ENCODE results near the gene CDH20. TPM values are rescaled to one million over a fixed set of nuclear protein-coding genes. Genes with fewer than 3 reads are reported as not detected.

The CDH20 gene
- total RNA-seq, 4 donors from 2014 or later, result 1.4 to 17.7 (median 5.1) TPM; not detected in 1

- TF ChIP-seq CTCF (IDR thresholded peaks at IDR 0.05; ENCODE audit: low read depth), result no peak
These were observed 239.6 kb downstream of the CDH20 start for GRCh38 chr18:61572871-61573270.

- no peak for TF ChIP-seq CTCF (IDR thresholded peaks at IDR 0.05; ENCODE audit: low read depth)
These were observed 241.4 kb downstream of the CDH20 start for GRCh38 chr18:61574665-61575064.

- no peak for TF ChIP-seq CTCF (IDR thresholded peaks at IDR 0.05; ENCODE audit: low read depth)
These were observed 242.2 kb downstream of the CDH20 start for GRCh38 chr18:61575419-61575818.

GRCh38 chr18:61578846-61579245 lies 245.6 kb downstream of the CDH20 start:
- TF ChIP-seq CTCF (IDR thresholded peaks at IDR 0.05; ENCODE audit: low read depth), result no peak

GRCh38 chr18:61579581-61579980 lies 246.4 kb downstream of the CDH20 start:
- TF ChIP-seq CTCF (IDR thresholded peaks at IDR 0.05; ENCODE audit: low read depth), result no peak

GRCh38 chr18:61580046-61580445 lies 246.8 kb downstream of the CDH20 start:
- TF ChIP-seq CTCF (IDR thresholded peaks at IDR 0.05; ENCODE audit: low read depth), result no peak

- TF ChIP-seq CTCF (IDR thresholded peaks at IDR 0.05; ENCODE audit: low read depth), result no peak
These were observed 248.5 kb downstream of the CDH20 start for GRCh38 chr18:61581578-61582201.

Measured in subcutaneous adipose tissue (tissue), 4 donors.